Anterior cingulate cortex (tissue), 58 donors: ENCODE results near the gene CYLD.

Experiments
- DNase-seq, 58 donors: peaks; one replicate each; lab custom pipeline; 2025; lab: John Stamatoyannopoulos, UW

Gene CYLD

GRCh38 chr16:50709980-50710379 lies 31.9 kb upstream of the CYLD start:
- DNase-seq: no peak

DNA sequence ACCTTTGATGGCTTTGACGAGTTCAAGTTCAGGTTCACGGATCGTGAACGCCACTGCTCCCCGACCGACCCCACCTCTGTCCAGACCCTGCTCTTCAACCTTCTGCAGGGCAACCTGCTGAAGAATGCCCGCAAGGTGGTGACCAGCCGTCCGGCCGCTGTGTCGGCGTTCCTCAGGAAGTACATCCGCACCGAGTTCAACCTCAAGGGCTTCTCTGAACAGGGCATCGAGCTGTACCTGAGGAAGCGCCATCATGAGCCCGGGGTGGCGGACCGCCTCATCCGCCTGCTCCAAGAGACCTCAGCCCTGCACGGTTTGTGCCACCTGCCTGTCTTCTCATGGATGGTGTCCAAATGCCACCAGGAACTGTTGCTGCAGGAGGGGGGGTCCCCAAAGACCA lies 30.8 kb upstream of the CYLD start:
- no peak for DNase-seq

DNA sequence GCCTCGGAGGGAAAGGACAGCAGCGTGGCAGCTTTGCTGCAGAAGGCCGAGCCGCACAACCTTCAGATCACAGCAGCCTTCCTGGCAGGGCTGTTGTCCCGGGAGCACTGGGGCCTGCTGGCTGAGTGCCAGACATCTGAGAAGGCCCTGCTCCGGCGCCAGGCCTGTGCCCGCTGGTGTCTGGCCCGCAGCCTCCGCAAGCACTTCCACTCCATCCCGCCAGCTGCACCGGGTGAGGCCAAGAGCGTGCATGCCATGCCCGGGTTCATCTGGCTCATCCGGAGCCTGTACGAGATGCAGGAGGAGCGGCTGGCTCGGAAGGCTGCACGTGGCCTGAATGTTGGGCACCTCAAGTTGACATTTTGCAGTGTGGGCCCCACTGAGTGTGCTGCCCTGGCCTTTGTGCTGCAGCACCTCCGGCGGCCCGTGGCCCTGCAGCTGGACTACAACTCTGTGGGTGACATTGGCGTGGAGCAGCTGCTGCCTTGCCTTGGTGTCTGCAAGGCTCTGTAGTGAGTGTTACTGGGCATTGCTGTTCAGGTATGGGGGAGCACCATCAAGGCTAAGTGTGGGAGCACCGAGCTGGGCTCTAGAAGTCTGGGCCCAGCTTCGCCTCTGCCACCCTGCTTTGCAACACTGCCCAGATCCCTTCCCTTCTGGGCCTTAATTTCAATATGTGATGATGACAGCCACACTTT lies 29.9 kb upstream of the CYLD start:
- DNase-seq: peak in 55 of 58 donors; percentile 10 to 89 (median 65)

DNA sequence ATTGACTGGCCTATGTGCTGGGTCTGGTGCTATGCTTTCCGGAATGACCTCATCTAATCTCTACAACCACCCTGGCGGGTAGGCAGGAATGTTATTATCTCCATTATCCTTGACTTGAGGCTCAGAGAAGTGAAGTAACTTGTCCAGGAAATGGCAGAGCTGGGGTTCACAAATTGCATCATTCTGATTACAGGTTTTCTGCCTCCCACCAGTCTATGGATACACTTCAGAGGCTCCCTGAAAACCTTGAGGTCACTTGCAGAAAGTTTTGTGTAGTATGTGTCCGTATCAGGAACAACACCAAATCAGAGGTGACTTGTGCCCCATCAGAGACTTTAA lies 29.4 kb upstream of the CYLD start:
- DNase-seq: no peak

GRCh38 chr16:50712956-50713355 lies 28.9 kb upstream of the CYLD start:
- DNase-seq: no peak

- DNase-seq: no peak
These were observed 24.8 kb upstream of the CYLD start for GRCh38 chr16:50717091-50717490.

- no peak for DNase-seq
These were observed 24.4 kb upstream of the CYLD start for GRCh38 chr16:50717494-50717893.

DNA sequence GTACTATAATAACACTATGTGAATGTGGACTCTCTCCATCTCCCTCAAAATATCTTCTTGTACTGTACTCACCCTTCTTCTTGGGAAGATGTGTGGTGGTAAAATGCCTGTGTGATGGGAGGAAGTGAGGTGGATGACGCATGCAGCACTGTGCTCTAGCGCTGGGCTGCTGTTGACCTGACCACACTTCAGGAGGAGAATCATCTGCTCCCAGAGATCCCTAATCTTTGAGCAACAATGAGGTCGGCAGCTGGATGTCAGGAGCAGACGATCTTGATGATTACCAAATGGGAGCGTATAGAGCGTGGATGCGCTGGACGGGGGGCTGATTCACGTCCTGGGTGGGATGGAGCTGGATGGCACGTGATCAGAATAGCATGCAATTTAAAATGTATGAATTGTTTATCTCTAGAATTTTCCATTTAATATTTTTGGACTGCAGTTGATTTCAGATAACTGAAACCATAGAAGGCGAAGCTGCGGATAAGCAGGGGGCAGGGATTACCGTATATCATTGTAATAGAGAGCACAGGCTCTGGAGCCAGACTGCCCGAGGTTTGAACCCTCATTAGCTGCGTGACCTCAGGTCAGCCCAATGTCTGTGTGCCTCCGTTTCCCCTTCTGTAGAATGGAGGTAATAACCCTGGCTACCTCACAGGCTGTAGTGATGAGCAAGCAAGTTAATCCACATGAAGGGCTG lies 23.7 kb upstream of the CYLD start:
- DNase-seq: no peak

DNA sequence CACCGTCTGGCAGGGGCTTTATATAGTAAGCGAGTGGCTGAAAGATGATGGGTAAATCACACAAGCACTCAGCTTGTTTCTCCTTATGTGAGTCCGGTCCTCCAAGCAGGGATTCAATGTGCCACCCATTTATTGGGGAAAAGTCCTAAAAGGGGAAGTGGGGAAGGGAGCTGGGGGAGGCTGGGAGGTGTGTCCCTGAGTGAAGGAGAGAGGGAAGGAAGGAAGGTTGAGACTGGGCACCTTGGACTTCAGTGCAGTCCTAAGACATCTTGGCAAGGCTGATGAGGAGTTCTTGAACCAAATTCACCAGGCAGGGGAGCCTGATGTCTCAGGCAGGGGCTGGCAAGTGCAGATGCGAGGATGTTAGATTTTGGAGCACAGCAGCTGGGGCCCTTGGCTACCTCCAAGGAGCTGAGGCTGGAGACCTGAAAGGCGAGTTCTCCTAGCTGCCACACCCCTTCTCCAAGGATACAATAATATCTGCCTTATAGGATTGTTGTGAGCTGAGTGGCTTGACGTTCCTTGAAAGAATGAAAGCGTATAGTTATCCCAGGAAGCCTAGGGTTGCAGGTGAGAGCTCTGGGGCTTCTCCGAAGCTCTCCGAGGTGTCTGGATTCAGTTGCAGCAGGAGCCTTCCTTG lies 23.0 kb upstream of the CYLD start:
- DNase-seq: no peak

- no peak for DNase-seq
These were observed 22.2 kb upstream of the CYLD start for GRCh38 chr16:50719401-50720337.

- DNase-seq: no peak
These were observed 20.1 kb upstream of the CYLD start for GRCh38 chr16:50721549-50722404.

DNA sequence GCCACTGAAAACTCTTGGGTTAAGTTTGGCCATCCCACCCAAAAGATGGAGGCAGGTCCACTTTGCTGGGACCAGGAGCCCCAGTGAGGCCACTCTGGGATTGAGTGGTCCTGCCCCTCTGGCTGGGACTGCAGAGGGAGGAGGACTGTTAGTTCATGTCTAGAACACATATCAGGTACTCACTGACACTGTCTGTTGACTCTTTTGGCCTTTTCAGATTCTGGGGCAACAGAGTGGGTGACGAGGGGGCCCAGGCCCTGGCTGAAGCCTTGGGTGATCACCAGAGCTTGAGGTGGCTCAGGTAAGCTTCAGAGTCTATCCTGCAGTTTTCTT lies 19.5 kb upstream of the CYLD start:
- no peak for DNase-seq

DNA sequence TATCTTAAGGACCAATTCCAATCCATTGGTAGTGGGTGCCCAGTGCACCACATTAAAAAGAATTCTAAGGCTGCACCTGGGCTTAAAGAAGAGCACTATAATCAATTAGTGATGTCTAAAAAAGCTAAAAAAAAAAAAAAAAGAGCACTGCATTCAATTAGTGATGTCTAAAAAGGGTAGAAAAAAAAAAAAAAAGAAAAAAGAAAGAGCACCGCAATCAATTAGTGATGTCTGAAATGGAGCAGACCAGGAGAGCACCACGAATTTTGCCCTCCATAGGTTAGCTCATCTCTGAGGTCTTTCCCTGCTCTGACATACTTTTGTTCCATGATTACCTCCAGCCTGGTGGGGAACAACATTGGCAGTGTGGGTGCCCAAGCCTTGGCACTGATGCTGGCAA lies 18.9 kb upstream of the CYLD start:
- DNase-seq: no peak

DNA sequence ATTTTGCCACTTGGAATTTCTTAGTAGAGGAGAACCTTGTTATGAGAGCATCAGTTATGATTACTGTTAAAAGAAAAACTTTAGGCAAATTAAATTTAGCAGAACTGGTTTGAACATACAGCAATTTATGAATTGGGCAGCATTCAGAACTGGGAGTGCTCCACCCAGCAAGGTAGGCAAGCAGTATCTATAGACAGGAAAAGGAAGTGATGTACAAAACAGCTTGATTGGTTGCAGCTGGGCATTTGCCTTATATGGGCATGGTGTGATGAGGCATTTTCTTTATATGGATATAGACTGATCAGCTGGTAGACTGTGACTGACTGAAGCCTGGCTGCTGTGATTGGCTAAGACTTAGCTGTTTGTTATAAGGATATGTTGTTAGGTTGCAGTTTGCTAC lies 17.6 kb upstream of the CYLD start:
- no peak for DNase-seq

GRCh38 chr16:50731130-50731988 lies 10.5 kb upstream of the CYLD start:
- DNase-seq: no peak

DNA sequence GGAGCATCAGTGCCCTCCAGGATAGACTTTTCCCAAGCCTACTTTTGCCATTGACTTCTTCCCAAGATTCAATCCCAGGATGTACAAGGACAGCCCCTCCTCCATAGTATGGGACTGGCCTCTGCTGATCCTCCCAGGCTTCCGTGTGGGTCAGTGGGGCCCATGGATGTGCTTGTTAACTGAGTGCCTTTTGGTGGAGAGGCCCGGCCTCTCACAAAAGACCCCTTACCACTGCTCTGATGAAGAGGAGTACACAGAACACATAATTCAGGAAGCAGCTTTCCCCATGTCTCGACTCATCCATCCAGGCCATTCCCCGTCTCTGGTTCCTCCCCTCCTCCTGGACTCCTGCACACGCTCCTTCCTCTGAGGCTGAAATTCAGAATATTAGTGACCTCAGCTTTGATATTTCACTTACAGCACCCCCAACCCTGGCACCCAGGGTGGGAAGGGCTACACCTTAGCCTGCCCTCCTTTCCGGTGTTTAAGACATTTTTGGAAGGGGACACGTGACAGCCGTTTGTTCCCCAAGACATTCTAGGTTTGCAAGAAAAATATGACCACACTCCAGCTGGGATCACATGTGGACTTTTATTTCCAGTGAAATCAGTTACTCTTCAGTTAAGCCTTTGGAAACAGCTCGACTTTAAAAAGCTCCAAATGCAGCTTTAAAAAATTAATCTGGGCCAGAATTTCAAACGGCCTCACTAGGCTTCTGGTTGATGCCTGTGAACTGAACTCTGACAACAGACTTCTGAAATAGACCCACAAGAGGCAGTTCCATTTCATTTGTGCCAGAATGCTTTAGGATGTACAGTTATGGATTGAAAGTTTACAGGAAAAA lies 9.7 kb upstream of the CYLD start:
- DNase-seq: no peak

GRCh38 chr16:50733468-50733867 lies 8.4 kb upstream of the CYLD start:
- no peak for DNase-seq

GRCh38 chr16:50735629-50736122 lies 6.2 kb upstream of the CYLD start:
- no peak for DNase-seq
